H9 (cell line): Measurements from ENCODE around the gene MPHOSPH6. TPM values are rescaled to one million over a fixed set of nuclear protein-coding genes. Genes with fewer than 3 reads are reported as not detected.

Experiments
- DNase-seq: peaks from one replicate; pipeline ENCODE4 v3.0.0-alpha.2; 2017
- H2AFZ ChIP-seq: one replicate; pipeline ENCODE4 v1.6.1; 2013; ENCODE audit warnings: mild to moderate bottlenecking, low read length, control low read depth, moderate library complexity
- H2AK5ac ChIP-seq: 2 replicates; pipeline ENCODE4 v1.6.1; 2013; ENCODE audit warnings: low read length, control low read depth, mixed read lengths; ENCODE audit not compliant: insufficient read length
- H2BK120ac ChIP-seq: one replicate; pipeline ENCODE4 v1.6.1; 2013; ENCODE audit warnings: low read depth, mild to moderate bottlenecking, low read length, control low read depth, inconsistent platforms; ENCODE audit not compliant: poor library complexity, severe bottlenecking
- H2BK12ac ChIP-seq: 2 replicates; pipeline ENCODE4 v1.6.1; 2013; ENCODE audit warnings: low read length, control low read depth, mixed read lengths, low read depth; ENCODE audit not compliant: insufficient read length
- H2BK15ac ChIP-seq: 2 replicates; pipeline ENCODE4 v1.6.1; 2013; ENCODE audit warnings: low read depth, low read length, control low read depth
- H2BK20ac ChIP-seq: one replicate; pipeline ENCODE4 v1.6.1; 2013; ENCODE audit warnings: low read depth, mild to moderate bottlenecking, low read length, control low read depth, inconsistent platforms; ENCODE audit not compliant: poor library complexity, severe bottlenecking
- H2BK5ac ChIP-seq: 2 replicates; pipeline ENCODE4 v1.6.1; 2013; ENCODE audit warnings: low read length, control low read depth, mixed read lengths; ENCODE audit not compliant: insufficient read length
- H3K14ac ChIP-seq: 2 replicates; pipeline ENCODE4 v1.6.1; 2013; ENCODE audit warnings: low read length, control low read depth; ENCODE audit not compliant: insufficient read depth
- H3K18ac ChIP-seq: 2 replicates; pipeline ENCODE4 v1.6.1; 2013; ENCODE audit warnings: low read depth, mild to moderate bottlenecking, mixed read lengths, low read length, control low read depth; ENCODE audit not compliant: insufficient read length
- H3K23ac ChIP-seq: 2 replicates; pipeline ENCODE4 v1.6.1; 2013; ENCODE audit warnings: low read length, control low read depth, mixed read lengths, low read depth; ENCODE audit not compliant: insufficient read length
- H3K23me2 ChIP-seq: 2 replicates; pipeline ENCODE4 v1.6.1; 2013; ENCODE audit warnings: low read depth, mild to moderate bottlenecking, mixed read lengths, low read length, control low read depth; ENCODE audit not compliant: insufficient read length, poor library complexity, severe bottlenecking
- H3K27ac ChIP-seq: 2 replicates; pipeline ENCODE4 v1.5.1; 2013; ENCODE audit warnings: low read length, control low read depth, mixed read lengths, low read depth; ENCODE audit not compliant: insufficient read length
- H3K27me3 ChIP-seq: 2 replicates; pipeline ENCODE4 v1.6.1; 2013; ENCODE audit warnings: low read length, control low read depth, inconsistent platforms; ENCODE audit not compliant: insufficient read depth
- H3K4ac ChIP-seq: 2 replicates; pipeline ENCODE4 v1.6.1; 2013; ENCODE audit warnings: low read depth, mild to moderate bottlenecking, control low read depth, inconsistent platforms, low read length, moderate library complexity
- H3K4me1 ChIP-seq: 2 replicates; pipeline ENCODE4 v1.6.1; 2013; ENCODE audit warnings: low read length, control low read depth, inconsistent platforms; ENCODE audit not compliant: insufficient read depth
- H3K4me2 ChIP-seq: 2 replicates; pipeline ENCODE4 v1.6.1; 2013; ENCODE audit warnings: low read length, control low read depth, mixed read lengths; ENCODE audit not compliant: insufficient read length, insufficient read depth
- H3K56ac ChIP-seq: 2 replicates; pipeline ENCODE4 v1.6.1; 2013; ENCODE audit warnings: low read depth, mild to moderate bottlenecking, mixed read lengths, low read length, control low read depth; ENCODE audit not compliant: insufficient read length
- H3K79me1 ChIP-seq: 2 replicates; pipeline ENCODE4 v1.6.1; 2013; ENCODE audit warnings: low read depth, mild to moderate bottlenecking, moderate library complexity, low read length, control low read depth, inconsistent platforms; ENCODE audit not compliant: insufficient read depth, poor library complexity, severe bottlenecking
- H3K79me2 ChIP-seq: 2 replicates; pipeline ENCODE4 v1.6.1; 2013; ENCODE audit warnings: low read length, control low read depth, inconsistent platforms; ENCODE audit not compliant: insufficient read depth
- H3K9ac ChIP-seq: 2 replicates; pipeline ENCODE4 v1.6.1; 2013; ENCODE audit warnings: low read length, control low read depth, mixed read lengths; ENCODE audit not compliant: insufficient read length; ENCODE audit errors: extremely low read depth
- H3K9me3 ChIP-seq: one replicate; pipeline ENCODE4 v1.6.1; 2013; ENCODE audit warnings: low read depth, low read length, inconsistent platforms; ENCODE audit not compliant: control insufficient read depth
- H3T11ph ChIP-seq: one replicate; pipeline ENCODE4 v1.6.1; 2013; ENCODE audit warnings: mild to moderate bottlenecking, low read length, control low read depth, inconsistent platforms
- H4K20me1 ChIP-seq: one replicate; pipeline ENCODE4 v1.6.1; 2013; ENCODE audit not compliant: control insufficient read depth, insufficient read length, insufficient read depth
- H4K5ac ChIP-seq: 2 replicates; pipeline ENCODE4 v1.6.1; 2013; ENCODE audit warnings: low read depth, mild to moderate bottlenecking, mixed read lengths, low read length, control low read depth; ENCODE audit not compliant: insufficient read length
- H4K8ac ChIP-seq: replicated peaks from 2 replicates; pipeline ENCODE4 v1.6.1; 2013; ENCODE audit warnings: low read length, control low read depth, mixed read lengths, low read depth; ENCODE audit not compliant: insufficient read length
- H4K91ac ChIP-seq: 2 replicates; pipeline ENCODE4 v1.6.1; 2013; ENCODE audit warnings: low read depth, mild to moderate bottlenecking, moderate library complexity, mixed read lengths, low read length, control low read depth; ENCODE audit not compliant: insufficient read length
- H3K27ac Mint-ChIP-seq, 3 experiments: 2 replicates in 2 of 3; 3 replicates in 1 of 3; pipeline ENCODE4 v1.8.0; 2020 to 2021; ENCODE audit warnings: mixed read lengths in 3 of 3, mild to moderate bottlenecking in 1 of 3, moderate library complexity in 1 of 3
- H3K27me3 Mint-ChIP-seq: 2 replicates; pipeline ENCODE4 v1.8.0; 2021; ENCODE audit warnings: low read depth, mild to moderate bottlenecking, moderate library complexity, mixed read lengths
- H3K36me3 Mint-ChIP-seq, 3 experiments: 2 replicates in 2 of 3; 3 replicates in 1 of 3; pipeline ENCODE4 v1.8.0; 2020 to 2021; ENCODE audit warnings: low read depth in 3 of 3, mixed read lengths in 3 of 3; ENCODE audit not compliant: insufficient read depth in 1 of 3
- H3K4me1 Mint-ChIP-seq, 2 experiments: 2 replicates each; pipeline ENCODE4 v1.8.0; 2020; ENCODE audit warnings: mixed read lengths in 2 of 2
- H3K4me3 Mint-ChIP-seq, 2 experiments: 2 replicates in 1 of 2; 3 replicates in 1 of 2; pipeline ENCODE4 v1.8.0; 2020 to 2021; ENCODE audit warnings: mild to moderate bottlenecking in 2 of 2, mixed read lengths in 2 of 2, moderate library complexity in 1 of 2
- H3K9me3 Mint-ChIP-seq, 2 experiments: 2 replicates in 1 of 2; 3 replicates in 1 of 2; pipeline ENCODE4 v1.8.0; 2020; ENCODE audit warnings: mild to moderate bottlenecking in 2 of 2, mixed read lengths in 2 of 2, moderate library complexity in 1 of 2
- CTCF ChIP-seq: fragments of 200-600 bp; sonication (generic); conservative IDR thresholded peaks from 3 replicates; pipeline ENCODE4 v1.8.0; 2021; ENCODE audit warnings: antibody characterized with exemption, mild to moderate bottlenecking
- WGBS: extraction: QIAGEN DNeasy Blood & Tissue Kit; methylation state at CpG from one replicate; pipeline ENCODE4 v1.1.7; 2013; ENCODE audit warnings: missing lambda C conversion rate, low lambda C conversion rate, mixed read lengths; ENCODE audit not compliant: insufficient read length; ENCODE audit errors: extremely low coverage; 5-methylcytosine and 5-hydroxymethylcytosine counted together
- total RNA-seq: library from RNA; stranded (reverse); gene quantifications from 2 replicates; pipeline ENCODE4 v1.2.1, GENCODE V29; 2021

Gene MPHOSPH6
- total RNA-seq, 1 experiment from 2014 or later: 38.3 TPM

- H3K9ac ChIP-seq: no peak overlapping the region
- H2BK120ac ChIP-seq: no peak overlapping the region
- Mint-ChIP-seq H3K4me1 (peaks cover 10% of the 10 kb centered on the region in 2 experiments), H3K27ac (no peak overlapping the region), H3K27me3 (no peaks in the 10 kb centered on the region), H3K4me3 (no peak overlapping the region), H3K36me3 (no peaks in the 10 kb centered on the region; a peak in 1 of 7 replicates), H3K9me3 (no peaks in the 10 kb centered on the region)
- H3K18ac ChIP-seq: no peak overlapping the region
- no peaks in the 10 kb centered on the region for H3K9me3 ChIP-seq
- no peak overlapping the region for H4K91ac ChIP-seq
- no peak for DNase-seq
- H3K23me2 ChIP-seq: no peaks in the 10 kb centered on the region
- no CpG with 5 or more reads among the region's 3 CpGs for WGBS
- peaks cover 3% of the 10 kb centered on the region; the same call in 1 of the 2 replicates for H3K4me1 ChIP-seq
- H4K5ac ChIP-seq: no peak overlapping the region
- H2BK20ac ChIP-seq: no peak overlapping the region
- no peaks in the 10 kb centered on the region for H3K79me1 ChIP-seq
- no peak overlapping the region for H4K8ac ChIP-seq
- H3K23ac ChIP-seq: no peak overlapping the region
- H3K4ac ChIP-seq: no peak overlapping the region
- H4K20me1 ChIP-seq: no peaks in the 10 kb centered on the region
- H3K56ac ChIP-seq: no peak overlapping the region
- no peak overlapping the region for H3K14ac ChIP-seq
- no peak overlapping the region for H3K4me2 ChIP-seq
- H2AFZ ChIP-seq: no peak overlapping the region
- no peak overlapping the region for H2AK5ac ChIP-seq
- no peaks in the 10 kb centered on the region for H3K79me2 ChIP-seq
- H2BK5ac ChIP-seq: no peak overlapping the region
- H3K27me3 ChIP-seq: no peaks in the 10 kb centered on the region
- no peak overlapping the region for H3T11ph ChIP-seq
- peak overlapping the region; percentile 97; the same call in 1 of the 2 replicates for H2BK15ac ChIP-seq
- no peak for TF ChIP-seq CTCF
- no peak overlapping the region for H3K27ac ChIP-seq
- no peak overlapping the region for H2BK12ac ChIP-seq
Observed at GRCh38 chr16:82129881-82130280, 40.1 kb downstream of the MPHOSPH6 start.
